ENCODE measurements around the gene PODXL. TPM values are rescaled to one million over a fixed set of nuclear protein-coding genes. Genes with fewer than 3 reads are reported as not detected.

The PODXL gene
- total RNA-seq, 1 donor from 2014 or later, result 18.8 TPM

GRCh38 chr7:131568510-131568909 lies 12.1 kb upstream of the PODXL start:
- H3K4me1 ChIP-seq (ENCODE audit: control insufficient read depth in 3 of 3, insufficient read depth in 3 of 3, low read length in 3 of 3), result peaks cover 0 to 4% (median 0%) of the 10 kb centered on the region in 3 donors
- H3K9ac ChIP-seq (ENCODE audit: low read depth in 1 of 3, low read length in 3 of 3), result no peak overlapping the region
- H3K4me3 ChIP-seq (ENCODE audit: low read length in 3 of 3), result no peak overlapping the region
- H3K27ac ChIP-seq (ENCODE audit: low read depth, low read length), result no peak overlapping the region
- no peaks in the 10 kb centered on the region for H3K9me3 ChIP-seq (ENCODE audit: control insufficient read depth in 3 of 3, low read length in 3 of 3)
- no peaks in the 10 kb centered on the region for H3K36me3 ChIP-seq (ENCODE audit: control insufficient read depth in 3 of 3, insufficient read depth in 3 of 3, low read length in 3 of 3)
- no peaks in the 10 kb centered on the region for H3K27me3 ChIP-seq (ENCODE audit: control insufficient read depth in 3 of 3, insufficient read depth in 3 of 3, low read length in 3 of 3)

- no peak overlapping the region for H3K4me3 ChIP-seq (ENCODE audit: low read length in 3 of 3)
- no peaks in the 10 kb centered on the region for H3K9me3 ChIP-seq (ENCODE audit: control insufficient read depth in 3 of 3, low read length in 3 of 3)
- H3K27ac ChIP-seq (ENCODE audit: low read depth, low read length), result no peak overlapping the region
Measured at GRCh38 chr7:131564640-131565039, 8.2 kb upstream of the PODXL start.

GRCh38 chr7:131563918-131564317 lies 7.5 kb upstream of the PODXL start:
- Histone ChIP-seq H3K36me3 (ENCODE audit: control insufficient read depth in 3 of 3, insufficient read depth in 3 of 3, low read length in 3 of 3) (no peaks in the 10 kb centered on the region), H3K27me3 (ENCODE audit: control insufficient read depth in 3 of 3, insufficient read depth in 3 of 3, low read length in 3 of 3) (peaks cover 0 to 4% (median 0%) of the 10 kb centered on the region in 3 donors)

More at GRCh38 chr7:131564640-131565039, 8.2 kb upstream of the PODXL start:
- Histone ChIP-seq H3K27me3 (ENCODE audit: control insufficient read depth in 3 of 3, insufficient read depth in 3 of 3, low read length in 3 of 3) (peaks cover 0 to 4% (median 0%) of the 10 kb centered on the region in 3 donors), H3K36me3 (ENCODE audit: control insufficient read depth in 3 of 3, insufficient read depth in 3 of 3, low read length in 3 of 3) (no peaks in the 10 kb centered on the region), H3K4me1 (ENCODE audit: control insufficient read depth in 3 of 3, insufficient read depth in 3 of 3, low read length in 3 of 3) (peaks cover 0 to 4% (median 0%) of the 10 kb centered on the region in 3 donors), H3K9ac (ENCODE audit: low read depth in 1 of 3, low read length in 3 of 3) (no peak overlapping the region)

GRCh38 chr7:131562941-131563340 lies 6.5 kb upstream of the PODXL start:
- Histone ChIP-seq H3K9me3 (ENCODE audit: control insufficient read depth in 3 of 3, low read length in 3 of 3) (no peaks in the 10 kb centered on the region), H3K4me1 (ENCODE audit: control insufficient read depth in 3 of 3, insufficient read depth in 3 of 3, low read length in 3 of 3) (peaks cover 2% of the 10 kb centered on the region in 3 donors), H3K36me3 (ENCODE audit: control insufficient read depth in 3 of 3, insufficient read depth in 3 of 3, low read length in 3 of 3) (no peaks in the 10 kb centered on the region), H3K9ac (ENCODE audit: low read depth in 1 of 3, low read length in 3 of 3) (no peak overlapping the region), H3K27me3 (ENCODE audit: control insufficient read depth in 3 of 3, insufficient read depth in 3 of 3, low read length in 3 of 3) (peaks cover 0 to 4% (median 0%) of the 10 kb centered on the region in 3 donors), H3K4me3 (ENCODE audit: low read length in 3 of 3) (no peak overlapping the region), H3K27ac (ENCODE audit: low read depth, low read length) (no peak overlapping the region)

More at GRCh38 chr7:131563918-131564317, 7.5 kb upstream of the PODXL start:
- Histone ChIP-seq H3K4me1 (ENCODE audit: control insufficient read depth in 3 of 3, insufficient read depth in 3 of 3, low read length in 3 of 3) (peaks cover 0 to 2% (median 0%) of the 10 kb centered on the region in 3 donors), H3K27ac (ENCODE audit: low read depth, low read length) (no peak overlapping the region), H3K9me3 (ENCODE audit: control insufficient read depth in 3 of 3, low read length in 3 of 3) (no peaks in the 10 kb centered on the region), H3K9ac (ENCODE audit: low read depth in 1 of 3, low read length in 3 of 3) (no peak overlapping the region), H3K4me3 (ENCODE audit: low read length in 3 of 3) (no peak overlapping the region)

- Histone ChIP-seq H3K4me1 (ENCODE audit: control insufficient read depth in 3 of 3, insufficient read depth in 3 of 3, low read length in 3 of 3) (peaks cover 15 to 20% (median 19%) of the 10 kb centered on the region in 3 donors), H3K36me3 (ENCODE audit: control insufficient read depth in 3 of 3, insufficient read depth in 3 of 3, low read length in 3 of 3) (no peaks in the 10 kb centered on the region), H3K9me3 (ENCODE audit: control insufficient read depth in 3 of 3, low read length in 3 of 3) (no peaks in the 10 kb centered on the region), H3K27me3 (ENCODE audit: control insufficient read depth in 3 of 3, insufficient read depth in 3 of 3, low read length in 3 of 3) (peaks cover 0 to 4% (median 3%) of the 10 kb centered on the region in 3 donors), H3K9ac (ENCODE audit: low read depth in 1 of 3, low read length in 3 of 3) (no peak overlapping the region), H3K4me3 (ENCODE audit: low read length in 3 of 3) (no peak overlapping the region), H3K27ac (ENCODE audit: low read depth, low read length) (no peak overlapping the region)
Measured at GRCh38 chr7:131560061-131560460, 3.6 kb upstream of the PODXL start.

- no peaks in the 10 kb centered on the region for H3K36me3 ChIP-seq (ENCODE audit: control insufficient read depth in 3 of 3, insufficient read depth in 3 of 3, low read length in 3 of 3)
Measured at GRCh38 chr7:131557652-131558385, 1.4 kb upstream of the PODXL start.

GRCh38 chr7:131556909-131557651 lies 652 bp upstream of the PODXL start:
- peaks cover 17 to 20% (median 19%) of the 10 kb centered on the region in 3 donors for H3K4me1 ChIP-seq (ENCODE audit: control insufficient read depth in 3 of 3, insufficient read depth in 3 of 3, low read length in 3 of 3)
- no peaks in the 10 kb centered on the region for H3K9me3 ChIP-seq (ENCODE audit: control insufficient read depth in 3 of 3, low read length in 3 of 3)
- peak overlapping the region; percentile 25 for H3K27ac ChIP-seq (ENCODE audit: low read depth, low read length)
- no peaks in the 10 kb centered on the region for H3K36me3 ChIP-seq (ENCODE audit: control insufficient read depth in 3 of 3, insufficient read depth in 3 of 3, low read length in 3 of 3)
- peaks cover 0 to 4% (median 3%) of the 10 kb centered on the region in 3 donors for H3K27me3 ChIP-seq (ENCODE audit: control insufficient read depth in 3 of 3, insufficient read depth in 3 of 3, low read length in 3 of 3)
- peak overlapping the region; percentile 55 to 68 (median 68) for H3K4me3 ChIP-seq (ENCODE audit: low read length in 3 of 3)
- peak overlapping the region; percentile 42 to 70 (median 65) for H3K9ac ChIP-seq (ENCODE audit: low read depth in 1 of 3, low read length in 3 of 3)

More at GRCh38 chr7:131557652-131558385, 1.4 kb upstream of the PODXL start:
- no peaks in the 10 kb centered on the region for H3K9me3 ChIP-seq (ENCODE audit: control insufficient read depth in 3 of 3, low read length in 3 of 3)
- H3K9ac ChIP-seq (ENCODE audit: low read depth in 1 of 3, low read length in 3 of 3), result peak overlapping the region; percentile 28 to 70 (median 65)
- no peak overlapping the region for H3K27ac ChIP-seq (ENCODE audit: low read depth, low read length)
- H3K4me3 ChIP-seq (ENCODE audit: low read length in 3 of 3), result peak overlapping the region; percentile 15 to 68 (median 60)
- H3K27me3 ChIP-seq (ENCODE audit: control insufficient read depth in 3 of 3, insufficient read depth in 3 of 3, low read length in 3 of 3), result peaks cover 0 to 4% (median 3%) of the 10 kb centered on the region in 3 donors
- peaks cover 15 to 20% (median 19%) of the 10 kb centered on the region in 3 donors for H3K4me1 ChIP-seq (ENCODE audit: control insufficient read depth in 3 of 3, insufficient read depth in 3 of 3, low read length in 3 of 3)

- peaks cover 0 to 3% (median 0%) of the 10 kb centered on the region in 3 donors for H3K27me3 ChIP-seq (ENCODE audit: control insufficient read depth in 3 of 3, insufficient read depth in 3 of 3, low read length in 3 of 3)
- H3K9ac ChIP-seq (ENCODE audit: low read depth in 1 of 3, low read length in 3 of 3), result peak overlapping the region in 2 of 3 donors; percentile 51 to 80
- peak overlapping the region; percentile 65 to 73 (median 66) for H3K4me3 ChIP-seq (ENCODE audit: low read length in 3 of 3)
- H3K9me3 ChIP-seq (ENCODE audit: control insufficient read depth in 3 of 3, low read length in 3 of 3), result no peaks in the 10 kb centered on the region
- no peaks in the 10 kb centered on the region for H3K36me3 ChIP-seq (ENCODE audit: control insufficient read depth in 3 of 3, insufficient read depth in 3 of 3, low read length in 3 of 3)
- peak overlapping the region; percentile 51 for H3K27ac ChIP-seq (ENCODE audit: low read depth, low read length)
- peaks cover 19 to 25% (median 20%) of the 10 kb centered on the region in 3 donors for H3K4me1 ChIP-seq (ENCODE audit: control insufficient read depth in 3 of 3, insufficient read depth in 3 of 3, low read length in 3 of 3)
Measured at GRCh38 chr7:131555552-131556052, 826 bp downstream of the PODXL start.

GRCh38 chr7:131554880-131555516 lies 1.4 kb downstream of the PODXL start:
- H3K4me1 ChIP-seq (ENCODE audit: control insufficient read depth in 3 of 3, insufficient read depth in 3 of 3, low read length in 3 of 3), result peaks cover 19 to 25% (median 20%) of the 10 kb centered on the region in 3 donors
- H3K36me3 ChIP-seq (ENCODE audit: control insufficient read depth in 3 of 3, insufficient read depth in 3 of 3, low read length in 3 of 3), result no peaks in the 10 kb centered on the region
- peak overlapping the region; percentile 51 for H3K27ac ChIP-seq (ENCODE audit: low read depth, low read length)
- H3K27me3 ChIP-seq (ENCODE audit: control insufficient read depth in 3 of 3, insufficient read depth in 3 of 3, low read length in 3 of 3), result peaks cover 0 to 3% (median 0%) of the 10 kb centered on the region in 3 donors
- H3K9me3 ChIP-seq (ENCODE audit: control insufficient read depth in 3 of 3, low read length in 3 of 3), result no peaks in the 10 kb centered on the region
- peak overlapping the region; percentile 23 to 68 (median 54) for H3K9ac ChIP-seq (ENCODE audit: low read depth in 1 of 3, low read length in 3 of 3)
- H3K4me3 ChIP-seq (ENCODE audit: low read length in 3 of 3), result peak overlapping the region; percentile 65 to 73 (median 66)

Measured in skeletal muscle tissue (tissue), 4 donors.